Body of pancreas (tissue), 4 donors: Measurements from ENCODE around the gene MTMR2. TPM values are rescaled to one million over a fixed set of nuclear protein-coding genes. Genes with fewer than 3 reads are reported as not detected.

Experiments used
- ATAC-seq: fragments of 150-250 bp; one replicate; pipeline ENCODE4 v1.9.1; 2016
- DNase-seq, 4 donors: peaks; one replicate each; pipeline ENCODE4 v3.0.0-alpha.2; 2019
- H3K27ac ChIP-seq, 4 donors: fragments of 200-600 bp; sonication (generic); 1 replicate in 3 of 4; 2 replicates in 1 of 4; pipeline versions ENCODE4 v1.5.1 to v1.6.1; 2016 to 2019; ENCODE audit warnings: mild to moderate bottlenecking in 1 of 4, mixed read lengths in 1 of 4, moderate library complexity in 1 of 4
- H3K27me3 ChIP-seq, 2 donors: fragments of 200-600 bp; sonication (generic); one replicate each; pipeline ENCODE4 v1.6.0; 2016; ENCODE audit warnings: mild to moderate bottlenecking in 1 of 2
- H3K36me3 ChIP-seq, 2 donors: fragments of 200-600 bp; sonication (generic); replicated peaks in 1 of 2; 2 replicates each; pipeline ENCODE4 v1.5.1; 2016; ENCODE audit warnings: low read depth in 2 of 2; ENCODE audit not compliant: insufficient read depth in 1 of 2
- H3K4me1 ChIP-seq: fragments of 200-600 bp; sonication (generic); one replicate; pipeline ENCODE4 v1.6.0; 2016
- H3K4me3 ChIP-seq, 2 donors: fragments of 200-600 bp; sonication (generic); 1 replicate in 1 of 2; 2 replicates in 1 of 2; pipeline ENCODE4 v1.5.1; 2016 to 2019
- H3K9me3 ChIP-seq, 3 donors: fragments of 200-600 bp; sonication (generic); 1 replicate in 2 of 3; 2 replicates in 1 of 3; pipeline ENCODE4 v1.5.1; 2016
- CTCF ChIP-seq, 7 experiments: fragments of 450-650 bp in 4 of 7; fragments of 200-600 bp in 3 of 7; sonication (generic) in 3 of 7; IDR thresholded peaks; one replicate each; pipeline ENCODE4 v1.5.1; 2016 to 2019; ENCODE audit warnings: antibody characterized with exemption in 7 of 7
- POLR2A ChIP-seq, 3 donors: fragments of 450-650 bp; IDR thresholded peaks; one replicate each; pipeline ENCODE4 v1.6.1; 2016; ENCODE audit warnings: antibody characterized with exemption in 3 of 3, mild to moderate bottlenecking in 2 of 3
- WGBS, 2 donors: methylation state at CpG; one replicate each; pipeline ENCODE4 v1.1.5; 2017; 5-methylcytosine and 5-hydroxymethylcytosine counted together
- intact Hi-C: fragments of 100-400 bp; cut with DNase I; formaldehyde crosslinking; loops from one replicate; pipeline ENCODE4 v1.15.1; 2023
- total RNA-seq, 2 donors: library from RNA; depleted of rRNA; stranded (reverse); fragments of >200 nt; gene quantifications; one replicate each; pipeline ENCODE4 v1.1.0, GENCODE V29; 2016

MTMR2 gene
- total RNA-seq, 2 donors from 2014 or later: 6.9 to 14.5 TPM

GRCh38 chr11:95961758-95962157 lies 37.9 kb upstream of the MTMR2 start:
- H3K4me1 ChIP-seq: no peaks in the 10 kb centered on the region
- H3K27me3 ChIP-seq: no peaks in the 10 kb centered on the region
- no peak overlapping the region for H3K27ac ChIP-seq
- no peak for DNase-seq
- 93 to 95% methylated on average over 1 of the region's 1 CpG for WGBS, 2 donors
- ATAC-seq: no peak
- no peak overlapping the region for H3K4me3 ChIP-seq
- no peaks in the 10 kb centered on the region for H3K9me3 ChIP-seq
- intact Hi-C loops: no loop called here
- no peak for TF ChIP-seq POLR2A (IDR thresholded peaks at IDR 0.05)
- no peak for TF ChIP-seq CTCF (IDR thresholded peaks at IDR 0.05)
- no peaks in the 10 kb centered on the region for H3K36me3 ChIP-seq

- TF ChIP-seq POLR2A (IDR thresholded peaks at IDR 0.05) (no peak), CTCF (IDR thresholded peaks at IDR 0.05) (no peak)
- no peak overlapping the region for H3K4me3 ChIP-seq
- peaks cover 0 to 7% (median 0%) of the 10 kb centered on the region in 3 donors for H3K9me3 ChIP-seq
- H3K27me3 ChIP-seq: no peaks in the 10 kb centered on the region
- intact Hi-C loops: no loop called here
- H3K4me1 ChIP-seq: no peaks in the 10 kb centered on the region
- H3K36me3 ChIP-seq: no peaks in the 10 kb centered on the region
- DNase-seq (no peak), ATAC-seq (no peak)
- H3K27ac ChIP-seq: no peak overlapping the region
Observed at GRCh38 chr11:95950905-95951304, 27.0 kb upstream of the MTMR2 start.

DNA sequence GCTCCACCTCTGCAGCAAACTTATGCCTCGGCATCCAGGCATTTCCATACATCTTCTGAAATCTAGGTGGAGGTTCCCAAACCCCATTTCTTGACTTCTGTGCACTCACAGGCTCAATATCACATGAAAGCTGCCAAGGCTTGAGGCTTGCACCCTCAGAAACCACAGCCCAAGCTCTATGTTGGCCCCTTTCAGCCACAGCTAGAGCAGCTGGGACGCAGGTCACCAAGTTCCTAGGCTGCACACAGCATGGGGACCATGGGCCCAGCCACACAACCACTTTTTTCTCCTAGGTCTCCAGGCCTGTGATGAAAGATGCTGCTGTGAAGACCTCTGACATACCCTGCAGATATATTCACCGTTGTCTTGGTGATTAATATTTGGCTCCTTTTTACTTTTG lies 24.7 kb upstream of the MTMR2 start:
- Histone ChIP-seq H3K27ac (no peak overlapping the region), H3K36me3 (no peaks in the 10 kb centered on the region), H3K4me1 (no peaks in the 10 kb centered on the region), H3K4me3 (no peak overlapping the region), H3K27me3 (no peaks in the 10 kb centered on the region), H3K9me3 (peaks cover 0 to 7% (median 0%) of the 10 kb centered on the region in 3 donors)
- TF ChIP-seq CTCF (IDR thresholded peaks at IDR 0.05) (no peak), POLR2A (IDR thresholded peaks at IDR 0.05) (no peak)
- no peak for ATAC-seq
- no peak for DNase-seq
- WGBS, 2 donors: 90 to 91% methylated on average over 3 of the region's 3 CpGs
- intact Hi-C loops: no loop called here

GRCh38 chr11:95944623-95945022 lies 20.7 kb upstream of the MTMR2 start:
- 64 to 80% methylated on average over 4 of the region's 4 CpGs for whole genome bisulfite sequencing, 2 donors
- TF ChIP-seq POLR2A (IDR thresholded peaks at IDR 0.05) (no peak), CTCF (IDR thresholded peaks at IDR 0.05) (no peak)

GRCh38 chr11:95943546-95943945 lies 19.6 kb upstream of the MTMR2 start:
- Histone ChIP-seq H3K27ac (no peak overlapping the region), H3K4me1 (no peaks in the 10 kb centered on the region), H3K4me3 (no peak overlapping the region), H3K36me3 (no peaks in the 10 kb centered on the region), H3K27me3 (no peaks in the 10 kb centered on the region), H3K9me3 (peaks cover 0 to 4% (median 0%) of the 10 kb centered on the region in 3 donors)
- DNase-seq (no peak), ATAC-seq (no peak)
- TF ChIP-seq CTCF (IDR thresholded peaks at IDR 0.05) (no peak), POLR2A (IDR thresholded peaks at IDR 0.05) (no peak)
- 44 to 56% methylated on average over 1 of the region's 1 CpG for WGBS, 2 donors
- intact Hi-C loops: no loop called here

More at GRCh38 chr11:95944623-95945022, 20.7 kb upstream of the MTMR2 start:
- Histone ChIP-seq H3K27ac (no peak overlapping the region), H3K9me3 (peaks cover 0 to 7% (median 0%) of the 10 kb centered on the region in 3 donors), H3K4me3 (no peak overlapping the region), H3K36me3 (no peaks in the 10 kb centered on the region), H3K4me1 (no peaks in the 10 kb centered on the region), H3K27me3 (no peaks in the 10 kb centered on the region)
- no peak for DNase-seq
- intact Hi-C loops: no loop called here
- no peak for ATAC-seq
